Endometrium (tissue), 2 donors: ENCODE measurements around the gene GOLGA8M.
"Not testable (repeated sequence)": the region's sequence is repeated elsewhere in the genome, so short reads cannot be mapped to it uniquely, and the experiment has no call there.

Source experiments
- FAIRE-seq: peaks from 2 replicates; lab custom pipeline; 2012; peaks lifted over from hg19 to GRCh38; lab: Jason Lieb, UNC
- donor health status: control.
- donor health status: control.

Gene GOLGA8M

GRCh38 chr15:28656018-28656360 is 56.2 kb downstream of the GOLGA8M start:
- not testable (repeated sequence) for FAIRE-seq

GRCh38 chr15:28655329-28656017 is 56.7 kb downstream of the GOLGA8M start:
- FAIRE-seq: not testable (repeated sequence)

GRCh38 chr15:28654194-28654593 is 58.0 kb downstream of the GOLGA8M start:
- FAIRE-seq: not testable (repeated sequence)

GRCh38 chr15:28652538-28652937 is 59.7 kb downstream of the GOLGA8M start:
- not testable (repeated sequence) for FAIRE-seq
